CD4-positive, alpha-beta T cell treated with Interleukin-1 beta for 1 hour (primary cell): ENCODE results near the gene DZANK1.
"Not testable (repeated sequence)": the region's sequence is repeated elsewhere in the genome, so short reads cannot be mapped to it uniquely, and the experiment has no call there.

Source experiments
- DNase-seq, 2 donors: peaks; one replicate each; pipeline ENCODE4 v3.0.0-alpha.2; 2020 to 2022

DZANK1 gene

DNA sequence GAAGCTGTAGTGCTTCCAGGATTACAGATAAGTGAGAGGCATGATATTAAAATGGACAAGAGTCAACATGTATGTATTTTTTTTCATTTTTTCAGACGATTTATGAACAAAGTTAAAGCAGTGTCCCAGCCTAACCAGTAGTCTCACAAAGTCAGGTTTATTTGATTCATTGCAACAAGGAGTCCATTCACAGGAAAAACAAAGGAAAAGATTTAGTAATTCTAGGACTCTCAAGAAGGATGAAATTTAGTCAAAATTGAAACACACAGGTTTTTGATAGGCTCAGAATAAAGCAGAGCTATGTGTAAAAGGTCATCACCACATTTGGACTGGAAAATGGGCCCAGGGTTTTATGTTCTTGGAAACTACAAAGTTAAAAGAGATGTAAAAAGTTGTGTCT is 94.5 kb downstream of the DZANK1 start:
- DNase-seq = no peak

DNA sequence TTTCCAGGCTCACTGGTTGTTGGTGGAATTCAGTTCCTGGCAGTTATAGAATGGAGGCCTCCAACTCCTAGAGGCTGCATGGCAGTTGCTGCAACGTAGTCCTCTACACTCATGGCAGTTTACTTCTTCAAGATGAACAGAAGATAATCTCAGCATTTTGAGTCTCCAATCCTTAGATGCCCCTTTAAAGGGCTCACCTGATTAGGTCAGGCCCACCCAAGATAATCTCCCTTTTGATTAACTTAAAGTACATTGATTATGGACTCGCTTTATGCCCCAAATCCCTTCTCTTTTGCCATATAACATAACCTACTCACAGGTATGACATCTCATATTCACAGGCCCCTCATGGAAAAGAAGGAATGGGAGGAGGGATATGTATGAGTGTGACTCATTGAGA is 102.1 kb downstream of the DZANK1 start:
- DNase-seq = no peak

GRCh38 chr20:18363708-18364107 is 103.1 kb downstream of the DZANK1 start:
- no peak for DNase-seq

DNA sequence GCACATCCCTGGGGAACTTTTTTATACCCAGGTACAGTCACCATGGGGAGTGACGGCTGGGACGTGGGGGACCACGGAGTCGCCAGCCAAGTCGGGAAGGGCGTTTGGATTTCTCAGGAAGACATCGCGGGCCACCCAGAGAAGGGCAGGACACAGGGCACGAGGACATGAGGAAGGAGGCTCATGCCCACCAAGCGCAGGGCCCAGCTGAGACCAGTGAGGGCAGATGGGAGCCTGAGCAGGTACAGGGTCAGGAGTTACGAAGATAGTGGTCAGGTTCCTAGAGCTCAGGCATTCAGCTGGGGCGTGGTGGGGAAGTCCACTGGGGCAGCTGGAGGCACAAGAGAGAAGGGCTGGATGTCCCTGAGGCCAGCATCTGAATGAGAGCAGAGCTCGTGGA is 103.9 kb downstream of the DZANK1 start:
- no peak for DNase-seq

DNA sequence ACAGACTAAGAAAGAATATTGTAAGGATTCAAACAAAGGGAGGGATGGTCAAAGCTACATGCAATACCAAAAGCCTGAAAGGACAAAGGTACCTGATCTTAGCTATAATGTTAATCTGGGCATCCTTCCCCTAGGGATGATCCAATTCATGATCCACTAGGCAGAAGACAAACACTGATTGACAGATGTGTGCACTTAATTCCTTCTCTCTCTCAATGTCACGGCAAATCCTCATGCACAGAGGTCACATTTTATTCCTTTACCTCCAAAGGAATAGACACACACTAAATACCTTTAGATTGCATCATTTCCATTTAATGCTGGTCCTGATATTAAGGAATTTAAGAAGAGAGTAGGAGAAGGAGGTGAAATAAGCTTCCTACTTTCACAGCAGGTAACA is 105.2 kb downstream of the DZANK1 start:
- no peak for DNase-seq

DNA sequence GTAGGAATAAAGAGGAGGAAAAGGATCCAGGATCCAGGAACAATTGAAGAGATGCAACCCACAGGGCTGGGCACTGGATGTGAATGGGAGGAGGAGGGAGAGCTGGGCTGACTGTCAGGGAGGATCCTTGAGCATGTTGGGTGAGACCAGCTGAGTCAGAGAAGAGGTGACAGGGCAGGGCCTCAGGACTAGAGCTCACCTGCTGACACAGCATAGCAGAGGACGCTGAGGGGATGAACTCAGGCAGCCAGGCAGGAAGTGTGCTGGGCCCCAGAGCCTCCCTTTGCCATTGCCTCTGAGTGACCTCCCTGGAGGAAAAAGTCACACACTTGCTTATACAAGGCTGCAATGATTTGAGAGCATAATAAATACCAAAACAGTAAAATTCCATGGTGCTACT is 106.2 kb downstream of the DZANK1 start:
- no peak for DNase-seq

DNA sequence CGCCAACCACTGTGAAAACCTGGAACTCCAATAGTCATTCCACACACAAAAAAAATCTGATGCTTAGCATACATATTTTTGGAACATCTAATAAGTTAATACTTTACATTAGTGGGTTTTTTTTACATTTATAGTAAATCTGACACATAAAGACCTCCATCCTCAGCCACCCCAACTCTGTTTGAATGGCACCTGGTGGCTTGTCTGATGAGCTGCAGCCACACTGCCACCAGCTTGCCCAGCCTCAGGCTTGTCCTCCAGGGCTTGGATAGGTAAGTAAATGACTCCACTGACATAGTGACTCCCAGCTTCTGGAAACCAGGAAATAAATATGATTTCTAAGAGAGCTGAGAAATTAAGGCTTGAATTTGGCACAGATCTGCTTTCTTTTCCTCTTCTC is 107.0 kb downstream of the DZANK1 start:
- no peak for DNase-seq

- DNase-seq = not testable (repeated sequence)
These were observed 117.1 kb downstream of the DZANK1 start for GRCh38 chr20:18349749-18350148.
